Fibroblast of lung (primary cell): ENCODE results near the gene SPPL2A. TPM values are rescaled to one million over a fixed set of nuclear protein-coding genes. Genes with fewer than 3 reads are reported as not detected.

Experiments
- DNase-seq, 2 donors: peaks; one replicate each; pipeline versions ENCODE4 v3.0.0 to v3.0.0-alpha.2; 2010; ENCODE audit warnings: low read depth in 2 of 2
- H2AFZ ChIP-seq: 2 replicates; pipeline ENCODE4 v1.5.1; 2012; ENCODE audit warnings: low read length, control low read depth, inconsistent platforms
- H3K27ac ChIP-seq: 2 replicates; pipeline ENCODE4 v1.5.1; 2011; ENCODE audit warnings: low read length, control low read depth; ENCODE audit not compliant: insufficient read depth
- H3K27me3 ChIP-seq: 2 replicates; pipeline ENCODE4 v1.5.1; 2011; ENCODE audit warnings: mild to moderate bottlenecking, low read length; ENCODE audit not compliant: control insufficient read depth, insufficient read depth
- H3K36me3 ChIP-seq: 2 replicates; pipeline ENCODE4 v1.5.1; 2011; ENCODE audit warnings: low read length; ENCODE audit not compliant: control insufficient read depth, insufficient read depth
- H3K4me1 ChIP-seq: 2 replicates; pipeline ENCODE4 v1.5.1; 2011; ENCODE audit warnings: low read length; ENCODE audit not compliant: control insufficient read depth, insufficient read depth; ENCODE audit errors: extremely low read depth
- H3K4me2 ChIP-seq: 2 replicates; pipeline ENCODE4 v1.5.1; 2011; ENCODE audit warnings: low read length, control low read depth; ENCODE audit not compliant: insufficient read depth; ENCODE audit errors: extremely low read depth
- H3K4me3 ChIP-seq, 4 experiments: fragments of 200-600 bp in 1 of 4; sonication (generic) in 1 of 4; replicated peaks in 1 of 4; 2 replicates each; pipeline ENCODE4 v1.5.1; 2011 to 2016; ENCODE audit warnings: low read length in 4 of 4, low read depth in 3 of 4, mild to moderate bottlenecking in 3 of 4, control low read depth in 2 of 4, inconsistent platforms in 1 of 4, mixed read lengths in 1 of 4; ENCODE audit not compliant: insufficient read depth in 1 of 4; ENCODE audit errors: control extremely low read depth in 1 of 4
- H3K79me2 ChIP-seq: 2 replicates; pipeline ENCODE4 v1.5.1; 2012; ENCODE audit warnings: mild to moderate bottlenecking, low read length, inconsistent platforms; ENCODE audit not compliant: control insufficient read depth, insufficient read depth
- H3K9ac ChIP-seq: 2 replicates; pipeline ENCODE4 v1.5.1; 2011; ENCODE audit warnings: mild to moderate bottlenecking, low read length, control low read depth; ENCODE audit not compliant: insufficient read depth
- H3K9me3 ChIP-seq: 2 replicates; pipeline ENCODE4 v1.5.1; 2012; ENCODE audit warnings: low read depth, low read length; ENCODE audit not compliant: control insufficient read depth, insufficient read depth
- H4K20me1 ChIP-seq: 2 replicates; pipeline ENCODE4 v1.5.1; 2011; ENCODE audit warnings: low read length; ENCODE audit not compliant: control insufficient read depth, insufficient read depth; ENCODE audit errors: extremely low read depth
- EZH2 ChIP-seq: IDR thresholded peaks from 2 replicates; pipeline ENCODE4 v1.5.1; 2012; ENCODE audit warnings: low read length, control low read depth, mild to moderate bottlenecking; ENCODE audit errors: missing control alignments
- polyA plus RNA-seq, 2 donors: library from polyadenylated mRNA; depleted of rRNA in 1 of 2; stranded (reverse) in 1 of 2; unstranded in 1 of 2; fragments of >200 nt; gene quantifications; 2 replicates each; pipeline ENCODE4 v1.2.1, GENCODE V29; 2011 to 2012; ENCODE audit warnings: missing spikeins in 1 of 2
- total RNA-seq: library from RNA; depleted of rRNA; stranded (reverse); fragments of >200 nt; gene quantifications from 2 replicates; pipeline ENCODE4 v1.2.1, GENCODE V29; 2014
- TF ChIP-seq, protein P1 (sequence below), 2 donors: IDR thresholded peaks in 1 of 2; conservative IDR thresholded peaks in 1 of 2; 1 replicate in 1 of 2; 2 replicates in 1 of 2; pipeline ENCODE4 v1.5.1; 2011 to 2012; ENCODE audit warnings: low read length in 2 of 2, control low read depth in 1 of 2, inconsistent platforms in 1 of 2, low read depth in 1 of 2, mild to moderate bottlenecking in 1 of 2

The SPPL2A gene
- total and polyA plus RNA-seq, 2 donors (not counting 1 experiment from before 2014, with no cell fraction given), result 97.6 to 120 TPM

DNA sequence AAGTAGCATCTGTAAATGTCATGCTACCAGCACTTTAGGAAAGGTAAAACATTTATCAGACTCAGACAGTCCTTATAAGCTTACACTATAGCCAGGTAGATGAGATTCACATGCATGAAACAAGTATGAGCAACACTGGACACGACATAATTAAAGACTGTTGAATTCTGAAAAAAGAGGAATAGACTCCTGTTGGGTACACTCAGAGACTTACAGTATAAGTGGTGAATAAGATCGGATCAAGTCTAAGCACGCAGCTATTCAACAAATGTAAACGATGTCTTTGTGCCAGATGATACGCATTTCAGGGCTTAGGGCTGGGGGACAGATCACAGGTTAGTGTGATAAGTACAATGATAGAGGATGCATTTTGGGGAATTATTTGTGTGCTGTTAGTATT lies 43.2 kb upstream of the SPPL2A start:
- TF ChIP-seq, protein P1, sequence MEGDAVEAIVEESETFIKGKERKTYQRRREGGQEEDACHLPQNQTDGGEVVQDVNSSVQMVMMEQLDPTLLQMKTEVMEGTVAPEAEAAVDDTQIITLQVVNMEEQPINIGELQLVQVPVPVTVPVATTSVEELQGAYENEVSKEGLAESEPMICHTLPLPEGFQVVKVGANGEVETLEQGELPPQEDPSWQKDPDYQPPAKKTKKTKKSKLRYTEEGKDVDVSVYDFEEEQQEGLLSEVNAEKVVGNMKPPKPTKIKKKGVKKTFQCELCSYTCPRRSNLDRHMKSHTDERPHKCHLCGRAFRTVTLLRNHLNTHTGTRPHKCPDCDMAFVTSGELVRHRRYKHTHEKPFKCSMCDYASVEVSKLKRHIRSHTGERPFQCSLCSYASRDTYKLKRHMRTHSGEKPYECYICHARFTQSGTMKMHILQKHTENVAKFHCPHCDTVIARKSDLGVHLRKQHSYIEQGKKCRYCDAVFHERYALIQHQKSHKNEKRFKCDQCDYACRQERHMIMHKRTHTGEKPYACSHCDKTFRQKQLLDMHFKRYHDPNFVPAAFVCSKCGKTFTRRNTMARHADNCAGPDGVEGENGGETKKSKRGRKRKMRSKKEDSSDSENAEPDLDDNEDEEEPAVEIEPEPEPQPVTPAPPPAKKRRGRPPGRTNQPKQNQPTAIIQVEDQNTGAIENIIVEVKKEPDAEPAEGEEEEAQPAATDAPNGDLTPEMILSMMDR (conservative IDR thresholded peaks at IDR 0.05 in 1 of 2, IDR thresholded peaks at IDR 0.05 in 1 of 2; ENCODE audit: low read depth in 1 of 2, low read length in 2 of 2), result no peak
- TF ChIP-seq EZH2, result no peak
- no peaks in the 10 kb centered on the region for H3K4me1 ChIP-seq
- H3K27me3 ChIP-seq, result peaks cover 3% of the 10 kb centered on the region
- H3K4me2 ChIP-seq, result no peak overlapping the region
- no peak overlapping the region for H3K4me3 ChIP-seq
- H3K9ac ChIP-seq, result no peak overlapping the region
- no peaks in the 10 kb centered on the region for H3K79me2 ChIP-seq
- H3K27ac ChIP-seq, result no peak overlapping the region
- H3K9me3 ChIP-seq, result no peaks in the 10 kb centered on the region
- no peak for DNase-seq
- H4K20me1 ChIP-seq, result no peaks in the 10 kb centered on the region
- no peaks in the 10 kb centered on the region for H3K36me3 ChIP-seq
- no peak overlapping the region for H2AFZ ChIP-seq

DNA sequence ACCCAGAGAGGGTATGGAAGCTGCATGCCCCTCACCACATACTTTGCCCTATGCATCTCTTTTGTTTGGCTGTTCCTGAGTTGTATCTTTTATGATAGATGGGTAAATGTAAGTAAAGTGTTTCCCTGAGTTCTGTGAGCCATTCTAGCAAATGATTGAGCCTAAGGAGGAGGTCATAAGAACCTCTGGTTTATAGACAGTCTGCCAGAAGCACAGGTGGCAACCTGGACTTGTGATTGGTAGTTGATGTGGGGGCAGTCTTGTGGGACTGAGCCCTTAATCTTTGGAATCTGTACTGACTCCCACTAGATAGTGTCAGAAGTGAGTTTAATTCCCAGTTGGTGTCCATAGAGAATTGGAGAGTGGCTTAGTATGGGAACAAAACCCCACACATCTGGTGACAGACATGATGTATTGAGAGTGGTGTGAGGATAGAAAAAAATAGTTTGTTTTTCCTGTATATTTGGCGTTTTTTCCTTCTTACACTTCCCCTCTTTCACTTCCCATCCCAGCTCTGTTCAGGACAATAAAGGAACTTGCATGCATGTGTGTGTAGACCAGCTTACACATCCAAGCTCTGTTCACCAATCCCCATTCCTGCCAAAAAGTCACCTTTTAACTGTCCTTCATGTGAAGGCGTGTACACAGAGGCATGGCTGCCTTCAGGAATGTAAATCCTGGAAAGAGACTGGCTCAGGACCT lies 38.1 kb upstream of the SPPL2A start:
- Histone ChIP-seq H3K36me3 (no peaks in the 10 kb centered on the region), H3K27me3 (peaks cover 3% of the 10 kb centered on the region), H3K4me1 (no peaks in the 10 kb centered on the region), H4K20me1 (no peaks in the 10 kb centered on the region), H2AFZ (no peak overlapping the region), H3K79me2 (no peaks in the 10 kb centered on the region), H3K27ac (no peak overlapping the region), H3K4me2 (no peak overlapping the region), H3K4me3 (no peak overlapping the region), H3K9me3 (no peaks in the 10 kb centered on the region), H3K9ac (no peak overlapping the region)
- TF ChIP-seq, protein P1 (conservative IDR thresholded peaks at IDR 0.05 in 1 of 2, IDR thresholded peaks at IDR 0.05 in 1 of 2; ENCODE audit: low read depth in 1 of 2, low read length in 2 of 2), result no peak
- no peak for TF ChIP-seq EZH2
- no peak for DNase-seq

DNA sequence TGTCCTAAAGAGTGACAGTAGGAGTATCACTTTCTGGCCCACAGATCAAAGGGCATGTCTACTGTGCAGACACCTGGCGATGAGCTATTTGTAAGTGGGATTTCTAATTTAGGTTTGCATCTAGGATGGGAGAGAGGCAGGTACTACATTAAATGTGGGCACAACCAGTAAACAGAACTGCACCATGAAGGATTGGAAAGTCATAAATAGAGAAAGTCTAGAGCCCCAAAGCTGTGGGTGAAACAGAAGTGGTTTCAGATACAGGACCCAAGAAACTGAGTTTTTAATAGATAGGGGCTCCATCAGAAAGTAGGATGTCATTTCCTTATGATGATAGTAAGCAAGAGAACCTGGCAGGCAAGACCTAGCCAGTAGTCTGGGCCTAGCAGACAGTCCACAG lies 35.2 kb upstream of the SPPL2A start:
- no peaks in the 10 kb centered on the region for H3K27me3 ChIP-seq
- no peak for TF ChIP-seq EZH2
- TF ChIP-seq, protein P1 (conservative IDR thresholded peaks at IDR 0.05 in 1 of 2, IDR thresholded peaks at IDR 0.05 in 1 of 2; ENCODE audit: low read depth in 1 of 2, low read length in 2 of 2), result no peak
- H3K79me2 ChIP-seq, result no peaks in the 10 kb centered on the region
- no peak for DNase-seq
- no peaks in the 10 kb centered on the region for H4K20me1 ChIP-seq
- H3K4me2 ChIP-seq, result no peak overlapping the region
- H3K27ac ChIP-seq, result no peak overlapping the region
- no peaks in the 10 kb centered on the region for H3K4me1 ChIP-seq
- H3K9ac ChIP-seq, result no peak overlapping the region
- no peaks in the 10 kb centered on the region for H3K9me3 ChIP-seq
- H2AFZ ChIP-seq, result no peak overlapping the region
- no peak overlapping the region for H3K4me3 ChIP-seq
- H3K36me3 ChIP-seq, result no peaks in the 10 kb centered on the region
